Uterus (tissue), 4 donors: Measurements from ENCODE around the gene TPP2. TPM values are rescaled to one million over a fixed set of nuclear protein-coding genes. Genes with fewer than 3 reads are reported as not detected.
A peak's percentile ranks its signal among the peaks of the same experiment; 100 is the strongest.

ENCODE experiments used
- DNase-seq, 2 donors: peaks; one replicate each; pipeline ENCODE4 v3.0.0-alpha.2; 2019 to 2020
- H3K27ac ChIP-seq, 2 donors: fragments of 200-600 bp; sonication (generic); 1 replicate in 1 of 2; 2 replicates in 1 of 2; pipeline ENCODE4 v1.5.1; 2016 to 2018
- H3K27me3 ChIP-seq, 2 donors: fragments of 200-600 bp; sonication (generic); one replicate each; pipeline ENCODE4 v1.5.1; 2018 to 2019; ENCODE audit warnings: control low read depth in 1 of 2
- H3K36me3 ChIP-seq, 2 donors: fragments of 200-600 bp; sonication (generic); one replicate each; pipeline ENCODE4 v1.5.1; 2019; ENCODE audit warnings: control low read depth in 1 of 2
- H3K4me1 ChIP-seq, 2 donors: fragments of 200-600 bp; sonication (generic); one replicate each; pipeline ENCODE4 v1.5.1; 2018 to 2019; ENCODE audit warnings: control low read depth in 1 of 2
- H3K4me3 ChIP-seq, 2 donors: fragments of 200-600 bp; sonication (generic); 1 replicate in 1 of 2; 2 replicates in 1 of 2; pipeline ENCODE4 v1.5.1; 2018 to 2019; ENCODE audit warnings: mild to moderate bottlenecking in 1 of 2
- H3K9me3 ChIP-seq, 2 donors: fragments of 200-600 bp; sonication (generic); one replicate each; pipeline ENCODE4 v1.5.1; 2019; ENCODE audit warnings: control low read depth in 1 of 2
- POLR2A ChIP-seq, 2 donors: fragments of 450-650 bp; IDR thresholded peaks; one replicate each; pipeline ENCODE4 v1.6.1; 2016; ENCODE audit warnings: antibody characterized with exemption in 2 of 2, mild to moderate bottlenecking in 1 of 2, moderate library complexity in 1 of 2
- intact Hi-C: fragments of 100-400 bp; cut with DNase I; formaldehyde crosslinking; loops from one replicate; pipeline ENCODE4 v1.15.1; 2023; ENCODE audit warnings: low total_unique reads
- total RNA-seq, 4 donors: library from RNA; depleted of rRNA in 3 of 4; stranded (reverse); fragments of >200 nt in 3 of 4; gene quantifications; one replicate each; pipeline versions ENCODE4 v1.1.0 to v1.2.4, GENCODE V29; 2014 to 2023
- TF ChIP-seq, protein P1 (sequence below), 4 experiments: fragments of 200-600 bp in 2 of 4; fragments of 450-650 bp in 2 of 4; sonication (generic) in 2 of 4; IDR thresholded peaks; one replicate each; pipeline ENCODE4 v1.5.1; 2016 to 2019; ENCODE audit warnings: antibody characterized with exemption in 4 of 4, mild to moderate bottlenecking in 2 of 4, moderate library complexity in 1 of 4
- donor health status: DM: yes; HTN: yes; CAD: no.

TPP2 gene
- total RNA-seq: 10 to 100 TPM; 42.1 to 83.5 (median 48.7) TPM

DNA sequence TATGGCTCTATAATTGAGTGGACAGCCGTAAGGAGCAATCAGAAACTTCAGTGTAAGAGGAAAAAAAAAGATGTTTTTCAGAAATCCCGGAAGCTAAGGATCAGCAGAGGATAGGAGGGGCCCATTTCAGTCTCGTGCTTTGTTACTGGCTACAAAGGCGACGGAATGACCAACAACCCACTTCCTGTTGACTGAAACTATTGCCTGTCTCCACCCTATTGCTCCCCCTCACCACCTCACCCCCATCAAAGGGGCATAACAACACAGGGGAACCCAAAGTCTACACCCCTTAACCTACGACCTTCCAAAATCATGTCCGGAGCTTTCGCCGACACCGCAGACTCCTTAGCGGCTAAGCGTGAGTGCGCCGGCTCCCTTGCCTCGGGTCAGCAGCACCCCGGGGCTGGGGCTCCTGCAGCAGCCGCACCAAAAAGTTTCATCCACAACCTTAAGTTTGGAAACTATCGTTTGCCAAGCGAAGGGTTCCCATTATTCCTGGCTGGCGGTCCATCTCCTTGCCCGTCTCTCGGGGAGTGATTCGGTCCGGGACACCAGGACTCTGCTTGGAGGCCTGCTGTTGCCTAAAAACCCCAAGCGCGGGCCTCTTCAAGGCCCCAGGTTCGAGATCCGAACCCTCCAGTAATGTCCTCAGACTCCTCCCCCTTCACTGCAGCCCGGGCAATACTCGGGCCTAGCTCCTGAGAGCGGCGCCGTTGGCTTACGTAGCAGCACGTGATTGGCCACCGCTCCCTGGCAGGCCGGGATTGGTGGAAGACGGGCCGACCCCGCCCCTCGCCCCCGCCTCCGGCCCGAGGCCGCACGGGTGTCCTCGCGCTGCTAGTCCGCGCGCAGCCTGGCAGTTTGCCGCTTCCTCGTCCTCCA is at the start of gene TPP2:
TPP2 (plus strand) TSS at position 840 of the 882 bp plus-strand sequence. CDS start 53 bp downstream, outside the sequence.
- TF ChIP-seq, protein P1, sequence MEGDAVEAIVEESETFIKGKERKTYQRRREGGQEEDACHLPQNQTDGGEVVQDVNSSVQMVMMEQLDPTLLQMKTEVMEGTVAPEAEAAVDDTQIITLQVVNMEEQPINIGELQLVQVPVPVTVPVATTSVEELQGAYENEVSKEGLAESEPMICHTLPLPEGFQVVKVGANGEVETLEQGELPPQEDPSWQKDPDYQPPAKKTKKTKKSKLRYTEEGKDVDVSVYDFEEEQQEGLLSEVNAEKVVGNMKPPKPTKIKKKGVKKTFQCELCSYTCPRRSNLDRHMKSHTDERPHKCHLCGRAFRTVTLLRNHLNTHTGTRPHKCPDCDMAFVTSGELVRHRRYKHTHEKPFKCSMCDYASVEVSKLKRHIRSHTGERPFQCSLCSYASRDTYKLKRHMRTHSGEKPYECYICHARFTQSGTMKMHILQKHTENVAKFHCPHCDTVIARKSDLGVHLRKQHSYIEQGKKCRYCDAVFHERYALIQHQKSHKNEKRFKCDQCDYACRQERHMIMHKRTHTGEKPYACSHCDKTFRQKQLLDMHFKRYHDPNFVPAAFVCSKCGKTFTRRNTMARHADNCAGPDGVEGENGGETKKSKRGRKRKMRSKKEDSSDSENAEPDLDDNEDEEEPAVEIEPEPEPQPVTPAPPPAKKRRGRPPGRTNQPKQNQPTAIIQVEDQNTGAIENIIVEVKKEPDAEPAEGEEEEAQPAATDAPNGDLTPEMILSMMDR (IDR thresholded peaks at IDR 0.05): peak in 1 of 4 experiments; percentile 6
- TF ChIP-seq POLR2A (IDR thresholded peaks at IDR 0.05): peak; percentile 73 to 82
- H3K36me3 ChIP-seq: no peaks in the 10 kb centered on the region
- no peaks in the 10 kb centered on the region for H3K27me3 ChIP-seq
- peak within 1 kb of the TSS; percentile 96 to 100 for H3K4me3 ChIP-seq
- no peaks in the 10 kb centered on the region for H3K4me1 ChIP-seq
- intact Hi-C loops: loop anchor here (10.0 kb wide), 1 partner anchor 248 kb away; the partner anchor contains the start of gene ERCC5
- no peaks in the 10 kb centered on the region for H3K9me3 ChIP-seq
- peak; percentile 99 to 100 for DNase-seq
- peak within 1 kb of the TSS; percentile 92 to 100 for H3K27ac ChIP-seq

DNA sequence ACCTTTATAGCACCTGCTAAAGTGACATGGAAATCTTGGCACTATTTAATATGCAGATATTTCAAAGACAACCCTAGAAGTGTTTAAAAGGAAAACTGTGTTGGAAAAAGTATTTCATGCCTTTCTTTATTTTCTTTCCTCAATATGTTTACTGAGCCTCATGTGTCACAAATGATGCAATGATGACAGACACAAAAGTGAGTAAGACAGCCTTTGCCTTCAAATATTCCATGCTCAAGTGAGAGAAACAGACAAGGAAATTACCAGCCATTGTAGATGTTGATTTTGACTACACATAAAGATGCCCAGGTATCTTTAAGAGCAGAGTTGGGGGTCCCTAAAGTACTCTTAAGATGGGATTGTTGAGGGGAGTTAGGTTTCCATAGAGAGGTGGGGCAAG is 48.0 kb upstream of the TPP2 start:
- Histone ChIP-seq H3K27me3 (no peaks in the 10 kb centered on the region), H3K4me3 (no peak overlapping the region), H3K9me3 (no peaks in the 10 kb centered on the region), H3K27ac (no peak overlapping the region), H3K4me1 (no peaks in the 10 kb centered on the region), H3K36me3 (no peaks in the 10 kb centered on the region)
- TF ChIP-seq, protein P1 (IDR thresholded peaks at IDR 0.05): no peak
- no peak for TF ChIP-seq POLR2A (IDR thresholded peaks at IDR 0.05)
- intact Hi-C loops: no loop called here
- DNase-seq: no peak

DNA sequence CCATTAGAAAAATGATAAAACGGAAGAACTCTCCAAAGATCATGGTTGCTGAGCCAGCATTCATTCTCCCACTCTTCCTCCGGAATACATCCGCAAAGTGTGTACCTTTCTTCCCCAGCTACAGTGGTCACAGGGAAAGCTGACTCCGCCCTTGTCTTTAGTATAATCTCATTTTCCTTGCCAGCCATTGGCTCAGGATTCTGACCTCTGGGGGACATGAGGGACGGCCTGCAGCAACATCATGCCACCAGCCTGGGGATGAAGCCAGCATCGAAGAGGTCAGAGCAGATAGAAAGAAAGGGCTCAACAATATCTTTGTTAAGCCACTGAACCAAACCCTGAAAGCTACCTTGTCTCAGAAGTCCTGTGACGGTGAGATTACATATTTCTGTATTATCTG is 46.3 kb upstream of the TPP2 start:
- Histone ChIP-seq H3K27ac (no peak overlapping the region), H3K4me1 (no peaks in the 10 kb centered on the region), H3K27me3 (no peaks in the 10 kb centered on the region), H3K4me3 (no peak overlapping the region), H3K36me3 (no peaks in the 10 kb centered on the region), H3K9me3 (no peaks in the 10 kb centered on the region)
- TF ChIP-seq, protein P1 (IDR thresholded peaks at IDR 0.05): no peak
- DNase-seq: no peak
- intact Hi-C loops: no loop called here

DNA sequence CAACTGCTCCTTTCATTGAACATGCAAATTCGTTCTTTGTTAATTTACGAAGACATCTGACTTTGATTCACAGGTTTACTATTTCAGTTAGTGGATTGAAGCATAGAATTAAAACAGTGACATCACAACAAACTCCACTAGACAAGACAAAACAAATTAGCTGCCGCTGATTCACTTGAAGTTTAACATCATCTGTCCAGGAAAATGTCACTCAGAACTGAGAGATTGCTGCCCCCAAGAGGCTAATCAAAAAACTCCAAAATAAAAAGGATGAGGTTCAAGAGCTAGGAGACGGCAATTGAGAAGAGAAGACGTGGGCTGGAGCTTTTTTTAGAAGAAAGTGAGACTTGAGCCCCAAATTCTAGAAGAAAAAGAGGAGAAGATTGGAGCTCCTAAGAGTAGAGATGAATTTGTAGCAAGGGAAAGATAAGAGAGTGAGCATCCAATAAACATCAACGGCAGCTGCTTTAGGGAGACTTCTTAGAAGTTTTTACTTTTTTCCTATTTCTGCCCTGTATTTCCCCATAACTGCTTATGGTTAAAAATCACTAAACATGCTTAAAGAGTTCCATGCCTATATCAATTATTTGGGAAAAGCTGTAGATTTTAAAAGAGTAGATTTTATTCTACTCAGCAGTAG is 40.8 kb upstream of the TPP2 start:
- no peaks in the 10 kb centered on the region for H3K4me1 ChIP-seq
- DNase-seq: no peak
- H3K36me3 ChIP-seq: no peaks in the 10 kb centered on the region
- no peak for TF ChIP-seq POLR2A (IDR thresholded peaks at IDR 0.05)
- TF ChIP-seq, protein P1 (IDR thresholded peaks at IDR 0.05): peak; percentile 18 to 36 (median 32)
- H3K4me3 ChIP-seq: no peak overlapping the region
- H3K27ac ChIP-seq: no peak overlapping the region
- H3K9me3 ChIP-seq: no peaks in the 10 kb centered on the region
- no peaks in the 10 kb centered on the region for H3K27me3 ChIP-seq
- intact Hi-C loops: no loop called here

DNA sequence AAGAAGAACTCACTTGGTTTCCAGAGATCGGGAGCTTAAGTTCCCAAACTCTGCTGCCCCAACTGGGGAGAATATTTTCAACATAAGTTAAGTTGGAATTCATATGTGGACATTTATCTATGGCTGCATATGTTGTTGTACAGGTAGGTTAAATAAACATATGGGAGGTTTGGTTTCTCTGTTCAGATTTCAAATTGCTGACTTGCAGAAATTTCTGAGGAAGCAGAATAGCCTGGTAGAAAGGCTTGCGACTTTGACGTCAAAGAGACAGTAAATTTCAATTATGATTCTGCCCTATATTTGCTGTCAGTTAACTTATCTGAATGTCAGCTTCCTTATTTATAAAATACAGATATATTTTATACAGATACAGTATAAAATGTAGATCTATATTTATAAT is 40.0 kb upstream of the TPP2 start:
- no peak overlapping the region for H3K27ac ChIP-seq
- H3K4me1 ChIP-seq: no peaks in the 10 kb centered on the region
- no peak for TF ChIP-seq POLR2A (IDR thresholded peaks at IDR 0.05)
- TF ChIP-seq, protein P1 (IDR thresholded peaks at IDR 0.05): no peak
- H3K36me3 ChIP-seq: no peaks in the 10 kb centered on the region
- intact Hi-C loops: no loop called here
- H3K9me3 ChIP-seq: no peaks in the 10 kb centered on the region
- no peak for DNase-seq
- H3K4me3 ChIP-seq: no peak overlapping the region
- H3K27me3 ChIP-seq: no peaks in the 10 kb centered on the region
